ENCODE results near the gene FAM110C.

- TF ChIP-seq CTCF (IDR thresholded peaks at IDR 0.05) (no peak), POLR2A (IDR thresholded peaks at IDR 0.05; ENCODE audit: low read depth) (no peak), POLR2AphosphoS5 (IDR thresholded peaks at IDR 0.05) (no peak)
Measured at GRCh38 chr2:51613-52012, 5.3 kb upstream of the FAM110C start.

All from esophagus muscularis mucosa (tissue), 3 donors.